NCI-H524 (cell line): ENCODE measurements around the gene SDC3.
"Not testable (repeated sequence)": the region's sequence is repeated elsewhere in the genome, so short reads cannot be mapped to it uniquely, and the experiment has no call there.

Experiments used
- DNase-seq, 2 experiments: peaks; one replicate each; lab custom pipeline; 2025; lab: John Stamatoyannopoulos, UW

The SDC3 gene

GRCh38 chr1:30875197-30875596 lies 33.4 kb downstream of the SDC3 start:
- no peak for DNase-seq

DNA sequence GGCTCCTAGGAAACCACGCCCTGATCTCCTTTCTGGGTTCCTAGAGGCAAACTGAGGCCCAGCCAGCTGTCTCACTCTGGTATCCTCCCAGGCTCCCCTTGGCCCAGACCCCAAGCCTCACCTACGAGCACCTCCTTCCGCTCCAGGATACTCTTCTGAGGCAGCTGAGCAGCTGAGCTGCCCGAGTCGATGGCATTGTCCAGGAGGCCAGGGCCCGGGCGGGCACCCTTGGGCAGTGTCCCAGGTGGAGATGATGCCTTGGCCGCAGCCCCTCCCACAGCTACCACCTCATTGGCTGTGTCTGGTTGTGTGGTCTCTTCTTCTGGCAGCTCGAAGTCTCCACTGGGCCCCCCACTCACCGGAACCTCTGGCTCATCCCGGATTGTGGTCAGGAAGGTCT lies 34.4 kb downstream of the SDC3 start:
- DNase-seq = no peak

GRCh38 chr1:30872948-30873263 lies 35.7 kb downstream of the SDC3 start:
- DNase-seq = no peak

GRCh38 chr1:30872033-30872947 lies 36.3 kb downstream of the SDC3 start:
- DNase-seq = no peak

DNA sequence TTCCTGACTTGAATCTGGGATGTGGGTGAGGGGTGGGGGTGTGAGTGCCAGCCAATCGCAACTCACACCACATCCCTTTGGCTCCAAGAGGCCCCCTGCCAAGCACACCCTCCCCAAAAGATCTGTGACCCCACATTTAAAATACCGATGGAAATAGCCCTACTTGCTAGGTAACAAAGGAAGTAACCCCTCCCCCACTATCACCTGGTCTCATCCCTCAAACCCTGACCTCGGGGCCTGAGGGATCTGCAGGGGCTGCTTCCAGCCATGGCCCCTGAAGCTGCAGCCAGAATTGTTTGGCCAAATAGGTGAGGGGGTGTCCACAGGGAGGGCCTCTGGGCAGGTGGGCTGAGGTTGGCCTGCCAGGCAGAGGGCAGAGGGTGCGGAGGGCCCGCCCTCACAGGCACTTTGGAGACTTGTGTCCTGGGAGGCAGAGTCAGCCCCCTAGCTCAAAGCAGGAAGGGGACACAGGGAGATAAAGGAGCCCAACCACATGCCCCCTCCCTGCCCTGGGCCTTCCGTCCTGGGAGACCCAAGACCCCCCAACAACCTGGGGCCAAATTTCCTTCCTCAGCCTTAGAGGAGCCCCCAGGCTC lies 37.2 kb downstream of the SDC3 start:
- no peak for DNase-seq

DNA sequence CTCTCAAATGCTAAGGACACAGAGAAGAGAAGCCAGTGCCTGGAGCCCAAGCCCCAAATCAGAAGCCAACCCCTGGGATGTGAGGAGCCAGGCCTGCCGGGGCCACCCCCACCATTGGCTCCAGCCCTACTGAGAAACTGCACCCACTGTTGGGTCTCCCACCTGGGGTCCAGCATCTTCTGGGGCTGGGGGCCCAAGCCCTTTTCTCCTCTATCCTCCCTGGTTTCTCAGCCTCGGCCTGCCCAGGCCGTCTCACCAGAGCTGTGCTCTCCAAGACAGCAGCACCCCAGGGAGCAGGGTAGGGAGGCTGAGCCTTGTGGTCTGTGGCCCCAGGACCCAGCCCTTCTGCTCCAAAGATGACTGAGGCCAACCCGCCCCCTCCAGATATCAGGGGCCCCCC lies 37.9 kb downstream of the SDC3 start:
- DNase-seq = no peak

GRCh38 chr1:30870035-30870434 lies 38.5 kb downstream of the SDC3 start:
- no peak for DNase-seq

GRCh38 chr1:30868833-30869435 lies 39.6 kb downstream of the SDC3 start:
- DNase-seq = no peak

DNA sequence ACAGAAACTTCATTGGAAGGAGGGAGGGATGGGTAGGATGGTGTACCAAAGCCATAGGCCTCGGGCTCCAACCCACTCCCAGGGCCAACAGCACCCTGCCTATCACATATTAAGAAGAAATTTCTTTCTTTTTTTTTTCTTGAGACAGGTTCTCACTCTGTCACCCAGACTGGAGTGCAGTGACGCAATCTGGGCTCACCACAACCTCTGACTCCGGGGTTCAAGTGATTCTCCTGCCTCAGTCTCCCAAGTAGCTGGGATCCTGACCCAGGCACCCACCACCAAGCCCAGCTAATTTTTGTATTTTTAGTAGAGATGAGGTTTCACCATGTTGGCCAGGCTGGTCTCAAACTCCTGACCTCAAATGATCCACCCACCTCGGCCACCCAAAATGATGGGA lies 40.5 kb downstream of the SDC3 start:
- DNase-seq = not testable (repeated sequence)

GRCh38 chr1:30867537-30867936 lies 41.0 kb downstream of the SDC3 start:
- no peak for DNase-seq

DNA sequence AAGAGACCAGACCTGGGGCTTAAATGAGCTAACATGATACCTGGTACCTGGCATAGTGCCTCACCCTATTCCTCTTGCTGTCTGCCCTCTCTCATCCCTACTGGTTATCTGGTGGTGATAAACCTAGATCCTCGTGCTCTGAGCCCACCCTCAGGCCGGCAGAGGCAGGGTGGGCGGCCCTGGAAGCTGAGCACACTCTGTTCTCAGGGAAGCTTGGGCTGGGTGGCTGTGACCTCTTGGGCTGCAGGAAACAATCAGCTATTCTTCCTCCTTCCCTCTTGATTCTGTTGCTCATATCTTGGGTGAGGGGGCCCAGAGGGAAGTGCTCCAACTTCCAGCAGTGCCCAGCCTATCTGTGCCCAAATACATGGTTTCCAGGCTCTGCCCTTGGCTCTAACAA lies 42.0 kb downstream of the SDC3 start:
- no peak for DNase-seq

GRCh38 chr1:30864681-30865080 lies 43.9 kb downstream of the SDC3 start:
- DNase-seq = no peak

- DNase-seq = no peak
Observed at GRCh38 chr1:30863858-30864604, 44.5 kb downstream of the SDC3 start.

- no peak for DNase-seq
Observed at GRCh38 chr1:30860320-30860652, 48.3 kb downstream of the SDC3 start.

GRCh38 chr1:30857964-30858363 lies 50.6 kb downstream of the SDC3 start:
- no peak for DNase-seq

DNA sequence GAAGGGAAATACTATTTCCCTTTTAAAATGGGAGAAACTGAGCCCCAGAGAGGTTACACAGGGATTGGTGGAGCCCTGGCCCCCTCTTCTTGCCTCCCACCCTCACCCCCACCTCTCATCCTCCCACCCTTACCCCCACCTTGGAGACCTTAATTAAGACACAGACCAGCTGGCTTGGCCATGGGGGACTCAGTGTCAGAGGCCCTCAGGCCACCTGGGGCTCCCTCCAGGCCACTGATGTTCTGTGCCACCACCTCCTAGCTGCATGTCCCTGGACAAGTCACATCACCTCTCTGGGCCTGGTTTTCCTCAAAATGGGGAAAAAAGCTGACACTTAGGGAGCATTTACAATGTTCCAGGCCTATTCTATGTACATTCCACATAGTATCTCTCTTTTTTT lies 51.5 kb downstream of the SDC3 start:
- DNase-seq = no peak

GRCh38 chr1:30856260-30856790 lies 52.2 kb downstream of the SDC3 start:
- peak; percentile 84 to 90 for DNase-seq

DNA sequence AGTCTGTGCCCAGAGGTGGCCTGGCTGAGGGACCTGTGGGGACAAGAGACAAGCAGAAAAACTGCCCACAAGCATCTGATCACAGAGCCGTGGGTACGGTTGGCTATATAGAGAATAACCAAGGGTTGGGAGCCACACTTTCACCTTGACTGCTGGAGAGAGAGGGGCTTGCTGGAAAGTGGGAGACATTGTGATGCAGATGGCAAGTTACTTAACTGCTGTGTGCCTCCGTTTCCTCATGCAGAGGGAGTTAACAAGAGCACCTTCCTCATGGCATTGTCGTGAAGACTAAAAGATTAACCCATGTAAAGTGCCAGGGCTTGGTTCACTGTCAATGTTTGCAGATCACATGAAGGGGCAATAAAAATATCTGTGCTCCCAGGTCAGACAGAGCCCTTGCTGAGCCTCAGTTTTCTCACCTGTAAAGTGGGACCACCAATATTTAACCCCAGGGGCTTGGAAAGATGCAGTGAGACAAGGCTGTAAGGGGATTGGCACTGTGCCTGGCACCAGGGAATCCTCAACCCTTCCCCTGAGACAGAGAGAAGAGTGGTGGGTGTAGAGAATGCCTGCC lies 52.8 kb downstream of the SDC3 start:
- DNase-seq = no peak

- DNase-seq = no peak
Observed at GRCh38 chr1:30853350-30853749, 55.2 kb downstream of the SDC3 start.

DNA sequence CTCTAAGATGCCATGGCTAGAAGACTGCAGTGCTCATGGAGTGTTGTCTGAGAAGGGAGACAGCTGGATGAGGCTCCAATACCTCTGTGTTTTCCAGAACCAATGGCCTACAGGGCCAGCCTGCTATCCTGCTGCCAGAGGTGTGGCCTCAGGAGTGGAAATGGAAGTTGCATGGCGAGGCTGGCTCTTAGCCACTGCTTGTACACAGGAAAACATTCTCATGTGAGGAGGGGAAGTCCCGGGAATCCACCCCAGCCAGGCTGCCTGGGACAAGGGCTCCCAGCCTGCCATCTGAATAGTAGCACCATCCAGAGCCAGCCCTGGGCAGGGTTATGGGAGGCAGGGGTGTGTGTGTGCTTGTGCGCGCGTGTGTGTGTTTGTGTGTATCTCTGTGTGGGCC lies 56.5 kb downstream of the SDC3 start:
- no peak for DNase-seq

GRCh38 chr1:30851286-30851685 lies 57.3 kb downstream of the SDC3 start:
- no peak for DNase-seq

- no peak for DNase-seq
Observed at GRCh38 chr1:30850607-30851006, 58.0 kb downstream of the SDC3 start.
